K562 (cell line): Measurements from ENCODE around the gene SLC35E2B. TPM values are rescaled to one million over a fixed set of nuclear protein-coding genes. Genes with fewer than 3 reads are reported as not detected.

Experiments
- CAMTA2 ChIP-seq: fragments of 250-450 bp; sonication (Bioruptor Pico); conservative IDR thresholded peaks from 2 replicates; pipeline ENCODE4 v1.5.1; 2022
- ELF2 ChIP-seq: fragments of 250-450 bp; sonication (Bioruptor Pico); IDR thresholded peaks from 2 replicates; pipeline ENCODE4 v1.5.0; 2021; ENCODE audit warnings: mild to moderate bottlenecking
- MEF2D ChIP-seq: conservative IDR thresholded peaks from 2 replicates; pipeline ENCODE4 v1.6.1; 2016; ENCODE audit warnings: low read depth, missing genetic modification characterization, missing compliant biosample characterization
- NFE2L1 ChIP-seq: fragments of 450-650 bp; IDR thresholded peaks from 2 replicates; pipeline ENCODE4 v1.6.1; 2016; ENCODE audit warnings: missing genetic modification characterization, low read depth, mild to moderate bottlenecking, missing compliant biosample characterization, moderate library complexity, borderline replicate concordance
- PHB ChIP-seq: fragments of 250-450 bp; sonication (Bioruptor Pico); IDR thresholded peaks from 2 replicates; pipeline ENCODE4 v1.5.0; 2021
- POLR2A ChIP-seq: fragments of 450-650 bp; conservative IDR thresholded peaks from 2 replicates; pipeline ENCODE4 v1.6.1; 2016
- SRF ChIP-seq, 2 experiments: fragments of 250-450, 450-650 bp in 1 of 2; sonication (Bioruptor Pico) in 1 of 2; sonication (generic) in 1 of 2; formaldehyde crosslinking; IDR thresholded peaks; 2 replicates each; pipeline versions ENCODE4 v1.5.0 to v1.5.1; 2020 to 2022; ENCODE audit warnings: mild to moderate bottlenecking in 1 of 2, missing genetic modification reagents in 1 of 2
- TFAM ChIP-seq: fragments of 250-450 bp; sonication (Bioruptor Pico); conservative IDR thresholded peaks from 2 replicates; pipeline ENCODE4 v1.5.0; 2021; ENCODE audit warnings: mild to moderate bottlenecking, moderate library complexity
- ZFP1 ChIP-seq: fragments of 450-650 bp; formaldehyde crosslinking; IDR thresholded peaks from 2 replicates; pipeline ENCODE4 v1.4.0; 2020; ENCODE audit warnings: mild to moderate bottlenecking, mixed read lengths
- ZNF133 ChIP-seq: fragments of 250-450 bp; sonication (Bioruptor Pico); IDR thresholded peaks from 2 replicates; pipeline ENCODE4 v1.4.0; 2020; ENCODE audit warnings: mild to moderate bottlenecking
- ZNF134 ChIP-seq: fragments of 250-450 bp; sonication (Bioruptor Pico); conservative IDR thresholded peaks from 2 replicates; pipeline ENCODE4 v1.4.0; 2020
- ZNF212 ChIP-seq: fragments of 450-650 bp; formaldehyde crosslinking; IDR thresholded peaks from 2 replicates; pipeline ENCODE4 v1.4.0; 2020; ENCODE audit warnings: mild to moderate bottlenecking
- ZNF311 ChIP-seq: fragments of 250-450 bp; sonication (Bioruptor Pico); IDR thresholded peaks from 2 replicates; pipeline ENCODE4 v1.4.0; 2020; ENCODE audit warnings: mild to moderate bottlenecking, moderate library complexity
- ZNF324 ChIP-seq: fragments of 250-450 bp; sonication (Bioruptor Pico); IDR thresholded peaks from 2 replicates; pipeline ENCODE4 v1.4.0; 2020; ENCODE audit warnings: mild to moderate bottlenecking
- ZNF57 ChIP-seq: fragments of 450-650 bp; formaldehyde crosslinking; IDR thresholded peaks from 2 replicates; pipeline ENCODE4 v1.4.0; 2020; ENCODE audit warnings: mild to moderate bottlenecking, moderate library complexity
- ZNF583 ChIP-seq: fragments of 250-450 bp; sonication (Bioruptor Pico); IDR thresholded peaks from 2 replicates; pipeline ENCODE4 v1.4.0; 2020
- polyA plus RNA-seq, 8 experiments: library from polyadenylated mRNA; depleted of rRNA in 4 of 8; stranded (reverse) in 5 of 8; unstranded in 3 of 8; fragments of >200 nt; fragmentation: Nextera tagmentation in 2 of 8; fragmentation: Illumina TruSeq in 1 of 8; extraction: Ambion mirVana in 2 of 8; extraction: Trizol in 1 of 8; gene quantifications; 2 replicates each; pipeline versions ENCODE4 v1.2.1 to v1.2.3, GENCODE V29; 2011 to 2014; ENCODE audit warnings: inconsistent platforms in 1 of 8, missing spikeins in 1 of 8
- total RNA-seq, 7 experiments: library from RNA; depleted of rRNA in 6 of 7; stranded (reverse); fragments of >200 nt in 6 of 7; fragmentation: Illumina TruSeq in 2 of 7; extraction: Trizol in 2 of 7; gene quantifications; 2 replicates each; pipeline versions ENCODE4 v1.2.1 to v1.2.3, GENCODE V29; 2011 to 2021; ENCODE audit warnings: low replicate concordance in 1 of 7
- TF ChIP-seq, protein P1 (sequence below): fragments of 450-650 bp; formaldehyde crosslinking; IDR thresholded peaks from 2 replicates; pipeline ENCODE4 v1.4.0; 2022; ENCODE audit warnings: mild to moderate bottlenecking, moderate library complexity
- TF ChIP-seq, protein P2 (sequence below): fragments of 450-650 bp; formaldehyde crosslinking; IDR thresholded peaks from 2 replicates; pipeline ENCODE4 v1.4.0; 2020; ENCODE audit warnings: mild to moderate bottlenecking, moderate library complexity
- TF ChIP-seq, protein P3 (sequence below), 3 experiments: fragments of 200-800 bp in 1 of 3; fragments of 250-450 bp in 1 of 3; fragments of 450-650 bp in 1 of 3; sonication (Bioruptor Pico) in 1 of 3; sonication (Bioruptor generic) in 1 of 3; formaldehyde crosslinking in 1 of 3; IDR thresholded peaks; 2 replicates each; pipeline versions ENCODE4 v1.6.1 to v1.8.0; 2016 to 2022; ENCODE audit warnings: mild to moderate bottlenecking in 2 of 3, missing genetic modification characterization in 2 of 3, missing compliant biosample characterization in 1 of 3, moderate library complexity in 1 of 3
- TF ChIP-seq, protein P4 (sequence below): sonication (generic); formaldehyde crosslinking; IDR thresholded peaks from 2 replicates; pipeline ENCODE4 v1.9.0; 2022; ENCODE audit warnings: mild to moderate bottlenecking, missing genetic modification reagents

Gene SLC35E2B
- total and polyA plus RNA-seq, 9 of the 15 experiments (the other 6 are each of a cell fraction or from before 2014, with no cell fraction given): 4.7 to 44.6 (median 20.7) TPM

GRCh38 chr1:1609822-1610485, 82.6 kb downstream of the SLC35E2B start (continued):
- TF ChIP-seq, protein P1, sequence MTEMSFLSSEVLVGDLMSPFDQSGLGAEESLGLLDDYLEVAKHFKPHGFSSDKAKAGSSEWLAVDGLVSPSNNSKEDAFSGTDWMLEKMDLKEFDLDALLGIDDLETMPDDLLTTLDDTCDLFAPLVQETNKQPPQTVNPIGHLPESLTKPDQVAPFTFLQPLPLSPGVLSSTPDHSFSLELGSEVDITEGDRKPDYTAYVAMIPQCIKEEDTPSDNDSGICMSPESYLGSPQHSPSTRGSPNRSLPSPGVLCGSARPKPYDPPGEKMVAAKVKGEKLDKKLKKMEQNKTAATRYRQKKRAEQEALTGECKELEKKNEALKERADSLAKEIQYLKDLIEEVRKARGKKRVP (CRISPR knock-in tag): peak; percentile 56; the same call in 1 of the 2 replicates
- TF ChIP-seq NFE2L1 (peak; percentile 63; the same call in 1 of the 2 replicates), ZNF324 (CRISPR knock-in tag) (peak; percentile 71), POLR2A (no peak), ZNF311 (CRISPR knock-in tag) (peak; percentile 85), ZNF134 (CRISPR knock-in tag) (peak; percentile 78), TFAM (CRISPR knock-in tag) (no peak), ZNF57 (CRISPR knock-in tag) (0 out of 2 replicates have a peak, but pooled peaks have one; percentile 67), ZFP1 (CRISPR knock-in tag) (0 out of 2 replicates have a peak, but pooled peaks have one; percentile 50), PHB (CRISPR knock-in tag) (no peak), ELF2 (no peak), SRF (CRISPR knock-in tag; IDR thresholded peaks at IDR 0.05) (peak in 1 of 2 experiments; percentile 69; a peak in 1 of 4 replicates), ZNF212 (CRISPR knock-in tag) (peak; percentile 50; the same call in 1 of the 2 replicates), ZNF133 (CRISPR knock-in tag) (peak; percentile 72; the same call in 1 of the 2 replicates), ZNF583 (CRISPR knock-in tag) (peak; percentile 96), MEF2D (peak; percentile 96), CAMTA2 (CRISPR knock-in tag) (no peak)
- TF ChIP-seq, protein P2, sequence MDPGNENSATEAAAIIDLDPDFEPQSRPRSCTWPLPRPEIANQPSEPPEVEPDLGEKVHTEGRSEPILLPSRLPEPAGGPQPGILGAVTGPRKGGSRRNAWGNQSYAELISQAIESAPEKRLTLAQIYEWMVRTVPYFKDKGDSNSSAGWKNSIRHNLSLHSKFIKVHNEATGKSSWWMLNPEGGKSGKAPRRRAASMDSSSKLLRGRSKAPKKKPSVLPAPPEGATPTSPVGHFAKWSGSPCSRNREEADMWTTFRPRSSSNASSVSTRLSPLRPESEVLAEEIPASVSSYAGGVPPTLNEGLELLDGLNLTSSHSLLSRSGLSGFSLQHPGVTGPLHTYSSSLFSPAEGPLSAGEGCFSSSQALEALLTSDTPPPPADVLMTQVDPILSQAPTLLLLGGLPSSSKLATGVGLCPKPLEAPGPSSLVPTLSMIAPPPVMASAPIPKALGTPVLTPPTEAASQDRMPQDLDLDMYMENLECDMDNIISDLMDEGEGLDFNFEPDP (CRISPR knock-in tag): peak; percentile 84; the same call in 1 of the 2 replicates
- TF ChIP-seq, protein P3, sequence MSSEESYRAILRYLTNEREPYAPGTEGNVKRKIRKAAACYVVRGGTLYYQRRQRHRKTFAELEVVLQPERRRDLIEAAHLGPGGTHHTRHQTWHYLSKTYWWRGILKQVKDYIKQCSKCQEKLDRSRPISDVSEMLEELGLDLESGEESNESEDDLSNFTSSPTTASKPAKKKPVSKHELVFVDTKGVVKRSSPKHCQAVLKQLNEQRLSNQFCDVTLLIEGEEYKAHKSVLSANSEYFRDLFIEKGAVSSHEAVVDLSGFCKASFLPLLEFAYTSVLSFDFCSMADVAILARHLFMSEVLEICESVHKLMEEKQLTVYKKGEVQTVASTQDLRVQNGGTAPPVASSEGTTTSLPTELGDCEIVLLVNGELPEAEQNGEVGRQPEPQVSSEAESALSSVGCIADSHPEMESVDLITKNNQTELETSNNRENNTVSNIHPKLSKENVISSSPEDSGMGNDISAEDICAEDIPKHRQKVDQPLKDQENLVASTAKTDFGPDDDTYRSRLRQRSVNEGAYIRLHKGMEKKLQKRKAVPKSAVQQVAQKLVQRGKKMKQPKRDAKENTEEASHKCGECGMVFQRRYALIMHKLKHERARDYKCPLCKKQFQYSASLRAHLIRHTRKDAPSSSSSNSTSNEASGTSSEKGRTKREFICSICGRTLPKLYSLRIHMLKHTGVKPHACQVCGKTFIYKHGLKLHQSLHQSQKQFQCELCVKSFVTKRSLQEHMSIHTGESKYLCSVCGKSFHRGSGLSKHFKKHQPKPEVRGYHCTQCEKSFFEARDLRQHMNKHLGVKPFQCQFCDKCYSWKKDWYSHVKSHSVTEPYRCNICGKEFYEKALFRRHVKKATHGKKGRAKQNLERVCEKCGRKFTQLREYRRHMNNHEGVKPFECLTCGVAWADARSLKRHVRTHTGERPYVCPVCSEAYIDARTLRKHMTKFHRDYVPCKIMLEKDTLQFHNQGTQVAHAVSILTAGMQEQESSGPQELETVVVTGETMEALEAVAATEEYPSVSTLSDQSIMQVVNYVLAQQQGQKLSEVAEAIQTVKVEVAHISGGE (CRISPR knock-in tag; IDR thresholded peaks at IDR 0.05): peak in 1 of 3 experiments; percentile 75; a peak in 2 of 6 replicates
- TF ChIP-seq, protein P4, sequence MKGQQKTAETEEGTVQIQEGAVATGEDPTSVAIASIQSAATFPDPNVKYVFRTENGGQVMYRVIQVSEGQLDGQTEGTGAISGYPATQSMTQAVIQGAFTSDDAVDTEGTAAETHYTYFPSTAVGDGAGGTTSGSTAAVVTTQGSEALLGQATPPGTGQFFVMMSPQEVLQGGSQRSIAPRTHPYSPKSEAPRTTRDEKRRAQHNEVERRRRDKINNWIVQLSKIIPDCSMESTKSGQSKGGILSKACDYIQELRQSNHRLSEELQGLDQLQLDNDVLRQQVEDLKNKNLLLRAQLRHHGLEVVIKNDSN (CRISPR knock-in tag): peak; percentile 21; the same call in 1 of the 2 replicates
